ENCODE results near the gene RPAIN.
A peak's percentile ranks its signal among the peaks of the same experiment; 100 is the strongest.

The RPAIN gene

GRCh38 chr17:5419959-5420653 lies at the start of gene RPAIN:
Gene RPAIN (plus strand): TSS chr17:5420182. CDS start chr17:5420211, 29 bp downstream.
- peak; percentile 70 for DNase-seq (ENCODE audit: low read depth)
- H3K4me3 ChIP-seq (ENCODE audit: low read length), result peak within 1 kb of the TSS; percentile 94
- TF ChIP-seq, protein P1, sequence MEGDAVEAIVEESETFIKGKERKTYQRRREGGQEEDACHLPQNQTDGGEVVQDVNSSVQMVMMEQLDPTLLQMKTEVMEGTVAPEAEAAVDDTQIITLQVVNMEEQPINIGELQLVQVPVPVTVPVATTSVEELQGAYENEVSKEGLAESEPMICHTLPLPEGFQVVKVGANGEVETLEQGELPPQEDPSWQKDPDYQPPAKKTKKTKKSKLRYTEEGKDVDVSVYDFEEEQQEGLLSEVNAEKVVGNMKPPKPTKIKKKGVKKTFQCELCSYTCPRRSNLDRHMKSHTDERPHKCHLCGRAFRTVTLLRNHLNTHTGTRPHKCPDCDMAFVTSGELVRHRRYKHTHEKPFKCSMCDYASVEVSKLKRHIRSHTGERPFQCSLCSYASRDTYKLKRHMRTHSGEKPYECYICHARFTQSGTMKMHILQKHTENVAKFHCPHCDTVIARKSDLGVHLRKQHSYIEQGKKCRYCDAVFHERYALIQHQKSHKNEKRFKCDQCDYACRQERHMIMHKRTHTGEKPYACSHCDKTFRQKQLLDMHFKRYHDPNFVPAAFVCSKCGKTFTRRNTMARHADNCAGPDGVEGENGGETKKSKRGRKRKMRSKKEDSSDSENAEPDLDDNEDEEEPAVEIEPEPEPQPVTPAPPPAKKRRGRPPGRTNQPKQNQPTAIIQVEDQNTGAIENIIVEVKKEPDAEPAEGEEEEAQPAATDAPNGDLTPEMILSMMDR (conservative IDR thresholded peaks at IDR 0.05; ENCODE audit: low read length), result no peak

GRCh38 chr17:5370411-5370810 lies 49.6 kb upstream of the RPAIN start:
- TF ChIP-seq, protein P1 (conservative IDR thresholded peaks at IDR 0.05; ENCODE audit: low read length), result no peak
- no peak overlapping the region for H3K4me3 ChIP-seq (ENCODE audit: low read length)
- DNase-seq (ENCODE audit: low read depth), result no peak

- no peak for DNase-seq (ENCODE audit: low read depth)
- TF ChIP-seq, protein P1 (conservative IDR thresholded peaks at IDR 0.05; ENCODE audit: low read length), result no peak
- H3K4me3 ChIP-seq (ENCODE audit: low read length), result no peak overlapping the region
These were observed 46.9 kb upstream of the RPAIN start for GRCh38 chr17:5373112-5373511.

DNA sequence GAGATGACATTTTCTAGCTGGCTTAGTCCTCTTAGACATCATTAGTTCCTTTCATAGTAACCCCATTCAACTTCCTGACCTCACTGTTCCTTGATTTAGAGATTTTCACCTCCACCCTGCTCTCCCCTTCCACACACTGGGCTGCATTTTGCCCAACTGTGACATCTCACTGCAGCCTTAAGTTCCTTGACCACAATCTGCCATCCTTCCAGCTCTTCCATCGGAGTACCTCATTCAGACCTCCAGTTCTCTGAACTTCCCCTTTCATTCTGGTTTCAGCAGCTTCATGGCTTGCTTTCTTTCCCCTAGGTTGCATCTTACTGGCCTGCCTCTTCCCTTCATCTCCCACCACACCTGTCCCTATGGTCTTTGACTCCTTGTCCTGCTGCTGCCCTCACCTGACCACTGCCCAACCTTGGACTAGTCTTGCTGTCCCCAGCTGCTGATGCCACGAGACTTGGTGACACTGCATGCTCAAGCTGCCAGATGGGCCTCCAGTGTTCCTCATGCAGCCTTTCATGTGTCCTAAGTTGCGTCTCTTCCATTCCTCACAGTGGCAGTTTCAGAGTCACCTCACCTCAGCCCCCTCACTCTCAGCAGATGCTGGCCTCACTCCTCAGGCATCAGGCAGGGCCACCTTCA lies 41.3 kb upstream of the RPAIN start:
- H3K4me3 ChIP-seq (ENCODE audit: low read length), result no peak overlapping the region
- DNase-seq (ENCODE audit: low read depth), result no peak
- TF ChIP-seq, protein P1 (conservative IDR thresholded peaks at IDR 0.05; ENCODE audit: low read length), result no peak

GRCh38 chr17:5379351-5380107 lies 40.5 kb upstream of the RPAIN start:
- no peak for DNase-seq (ENCODE audit: low read depth)
- TF ChIP-seq, protein P1 (conservative IDR thresholded peaks at IDR 0.05; ENCODE audit: low read length), result no peak
- no peak overlapping the region for H3K4me3 ChIP-seq (ENCODE audit: low read length)

GRCh38 chr17:5380491-5381135 lies 39.4 kb upstream of the RPAIN start:
- no peak overlapping the region for H3K4me3 ChIP-seq (ENCODE audit: low read length)
- TF ChIP-seq, protein P1 (conservative IDR thresholded peaks at IDR 0.05; ENCODE audit: low read length), result no peak
- DNase-seq (ENCODE audit: low read depth), result peak; percentile 19
